GM12892 (cell line): ENCODE data around the gene GNG13.

Experiments
- POLR2A ChIP-seq: IDR thresholded peaks from 2 replicates; pipeline ENCODE4 v1.6.1; 2011; ENCODE audit warnings: low read depth, low read length, control low read depth
- POLR2AphosphoS5 ChIP-seq: IDR thresholded peaks from 2 replicates; pipeline ENCODE4 v1.6.1; 2011; ENCODE audit warnings: low read depth, low read length, control low read depth

- TF ChIP-seq POLR2A (no peak), POLR2AphosphoS5 (no peak)
Measured at GRCh38 chr16:770411-770810, 30.1 kb downstream of the GNG13 start.
